K562 (cell line): ENCODE measurements around the gene EMILIN3. TPM values are rescaled to one million over a fixed set of nuclear protein-coding genes. Genes with fewer than 3 reads are reported as not detected.

Experiments used
- HLTF ChIP-seq: fragments of 450-650 bp; IDR thresholded peaks from 2 replicates; pipeline ENCODE4 v1.6.1; 2016
- KDM4B ChIP-seq, 2 experiments: fragments of 450-650 bp in 1 of 2; sonication (generic) in 1 of 2; IDR thresholded peaks; 2 replicates each; pipeline ENCODE4 v1.6.1; 2016 to 2017; ENCODE audit warnings: borderline replicate concordance in 2 of 2, antibody characterized with exemption in 1 of 2, low read depth in 1 of 2, mild to moderate bottlenecking in 1 of 2
- MGA ChIP-seq: fragments of 450-650 bp; IDR thresholded peaks from 2 replicates; pipeline ENCODE4 v1.6.1; 2016; ENCODE audit warnings: mild to moderate bottlenecking, moderate library complexity
- PHTF2 ChIP-seq: fragments of 250-450 bp; sonication (Bioruptor Pico); IDR thresholded peaks from 2 replicates; pipeline ENCODE4 v1.5.0; 2021; ENCODE audit warnings: mild to moderate bottlenecking
- RCOR1 ChIP-seq, 2 experiments: IDR thresholded peaks; 2 replicates each; pipeline ENCODE4 v1.6.1; 2012; ENCODE audit warnings: low read depth in 2 of 2, low read length in 2 of 2, borderline replicate concordance in 1 of 2, improper control_type of control experiment in 1 of 2
- SUPT5H ChIP-seq: fragments of 450-650 bp; IDR thresholded peaks from 2 replicates; pipeline ENCODE4 v1.6.1; 2016
- USF2 ChIP-seq: sonication (generic); formaldehyde crosslinking; IDR thresholded peaks from 2 replicates; pipeline ENCODE4 v1.5.0; 2020; ENCODE audit warnings: missing genetic modification reagents
- ZFP91 ChIP-seq: sonication (generic); formaldehyde crosslinking; IDR thresholded peaks from 2 replicates; pipeline ENCODE4 v1.8.0; 2022; ENCODE audit warnings: mild to moderate bottlenecking, missing genetic modification reagents
- polyA plus RNA-seq, 8 experiments: library from polyadenylated mRNA; depleted of rRNA in 4 of 8; stranded (reverse) in 5 of 8; unstranded in 3 of 8; fragments of >200 nt; fragmentation: Nextera tagmentation in 2 of 8; fragmentation: Illumina TruSeq in 1 of 8; extraction: Ambion mirVana in 2 of 8; extraction: Trizol in 1 of 8; gene quantifications; 2 replicates each; pipeline versions ENCODE4 v1.2.1 to v1.2.3, GENCODE V29; 2011 to 2014; ENCODE audit warnings: inconsistent platforms in 1 of 8, missing spikeins in 1 of 8
- total RNA-seq, 7 experiments: library from RNA; depleted of rRNA in 6 of 7; stranded (reverse); fragments of >200 nt in 6 of 7; fragmentation: Illumina TruSeq in 2 of 7; extraction: Trizol in 2 of 7; gene quantifications; 2 replicates each; pipeline versions ENCODE4 v1.2.1 to v1.2.3, GENCODE V29; 2011 to 2021; ENCODE audit warnings: low replicate concordance in 1 of 7

Gene EMILIN3
- total and polyA plus RNA-seq, 9 of the 15 experiments (the other 6 are each of a cell fraction or from before 2014, with no cell fraction given) = 0.01 to 0.07 TPM; not detected in 7

- peak; percentile 62 for TF ChIP-seq MGA
- TF ChIP-seq HLTF = no peak
- TF ChIP-seq RCOR1 (IDR thresholded peaks at IDR 0.05; ENCODE audit: borderline replicate concordance in 1 of 2, low read depth in 2 of 2, low read length in 2 of 2) = peak in 1 of 2 experiments; percentile 52; a peak in 1 of 4 replicates
- TF ChIP-seq USF2 = peak; percentile 51; the same call in 1 of the 2 replicates
- no peak for TF ChIP-seq ZFP91
- TF ChIP-seq KDM4B (IDR thresholded peaks at IDR 0.05; ENCODE audit: borderline replicate concordance in 2 of 2, low read depth in 1 of 2) = no peak
- TF ChIP-seq PHTF2 (CRISPR knock-in tag) = no peak
- TF ChIP-seq SUPT5H = no peak
Measured at GRCh38 chr20:41407607-41408006, 41.0 kb upstream of the EMILIN3 start (continued).
